Activated naive CD8-positive, alpha-beta T cell treated with anti-CD3 and anti-CD28 coated beads, Interleukin-2, amount 50 U/mL, for 16 hours (primary cell): ENCODE data around the gene RAB15.
"Not testable (repeated sequence)": the region's sequence is repeated elsewhere in the genome, so short reads cannot be mapped to it uniquely, and the experiment has no call there.

Source experiments
- DNase-seq: peaks from one replicate; pipeline ENCODE4 v3.0.0-alpha.2; 2020; ENCODE audit warnings: low read depth, low spot score

RAB15 gene

DNA sequence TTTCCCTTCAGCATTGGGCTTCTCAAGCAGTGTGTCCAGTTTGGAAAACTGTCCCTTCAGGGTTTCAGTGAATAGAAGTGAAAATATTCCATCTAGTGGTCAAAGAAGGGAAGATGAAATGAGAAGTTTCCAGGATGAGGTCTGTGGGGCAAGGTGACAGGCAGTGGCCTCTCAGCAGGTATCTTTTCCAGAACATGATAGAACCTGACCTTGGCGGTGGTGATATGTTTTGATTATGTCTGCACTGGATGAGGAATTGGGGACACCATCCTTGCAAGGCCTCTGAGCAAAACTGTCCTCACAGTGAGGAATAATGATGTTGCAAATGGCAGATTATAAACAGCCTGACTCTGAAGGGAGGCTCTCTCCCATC lies 34.3 kb downstream of the RAB15 start:
- DNase-seq, result no peak

GRCh38 chr14:64937171-64937820 lies 34.8 kb downstream of the RAB15 start:
- DNase-seq, result no peak

DNA sequence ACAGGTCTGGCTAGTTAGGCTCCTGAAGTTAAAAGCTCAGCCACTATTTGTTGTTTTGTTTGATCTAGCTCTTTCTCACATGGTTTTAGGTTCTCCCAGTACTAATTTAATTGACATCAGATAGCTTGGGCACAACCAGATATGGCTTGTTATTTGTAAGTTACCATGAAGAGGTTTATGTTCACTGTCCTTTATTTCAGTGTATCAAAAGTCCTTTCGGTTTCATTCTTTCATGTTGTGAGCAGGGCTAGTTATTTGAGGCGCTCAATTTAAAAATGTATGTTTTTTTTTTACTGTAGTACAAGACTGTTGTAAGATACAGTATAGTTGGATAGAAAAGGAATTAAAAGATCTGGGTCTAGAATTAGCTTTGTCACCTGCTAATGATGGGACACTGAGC lies 36.6 kb downstream of the RAB15 start:
- no peak for DNase-seq

- no peak for DNase-seq
Observed at GRCh38 chr14:64934338-64934929, 37.7 kb downstream of the RAB15 start.

DNA sequence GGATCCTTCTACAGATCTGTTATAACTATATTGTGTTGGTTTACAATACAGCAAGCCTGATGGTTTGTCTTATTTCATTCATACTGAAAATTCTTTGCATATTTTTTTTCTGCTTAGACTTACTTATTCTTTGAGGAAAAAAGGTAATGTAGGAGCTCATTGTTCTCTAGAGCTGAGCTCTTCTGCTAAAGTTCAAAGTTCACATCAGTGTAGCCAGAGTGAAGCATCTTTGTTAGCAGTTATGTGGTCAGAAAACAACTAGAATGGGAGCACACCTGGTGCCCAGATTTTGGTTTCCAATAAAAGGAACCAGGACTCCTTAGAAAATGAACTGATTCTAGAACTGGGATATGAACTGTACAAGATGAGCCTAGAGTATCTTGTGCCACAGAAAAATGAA lies 39.9 kb downstream of the RAB15 start:
- no peak for DNase-seq

DNA sequence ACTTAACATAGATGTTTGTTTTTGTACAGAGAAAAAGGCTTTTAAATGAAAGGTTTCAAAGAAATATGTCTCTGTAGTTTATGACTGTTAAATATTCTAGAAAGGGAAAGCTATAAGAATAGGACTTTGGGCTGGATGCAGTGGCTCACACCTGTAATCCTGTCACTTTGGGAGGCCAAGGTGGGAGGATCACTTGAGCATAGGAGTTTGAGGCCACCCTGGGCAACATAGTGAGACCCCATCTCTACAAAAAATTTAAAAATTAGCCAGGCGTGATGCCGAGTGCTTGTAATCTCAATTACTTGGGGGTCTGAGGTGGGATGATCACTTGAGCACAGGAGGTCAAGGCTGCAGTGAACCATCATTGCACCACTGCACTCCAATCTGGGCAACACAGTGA lies 41.0 kb downstream of the RAB15 start:
- DNase-seq, result no peak

- no peak for DNase-seq
Observed at GRCh38 chr14:64930085-64930843, 41.9 kb downstream of the RAB15 start.

DNA sequence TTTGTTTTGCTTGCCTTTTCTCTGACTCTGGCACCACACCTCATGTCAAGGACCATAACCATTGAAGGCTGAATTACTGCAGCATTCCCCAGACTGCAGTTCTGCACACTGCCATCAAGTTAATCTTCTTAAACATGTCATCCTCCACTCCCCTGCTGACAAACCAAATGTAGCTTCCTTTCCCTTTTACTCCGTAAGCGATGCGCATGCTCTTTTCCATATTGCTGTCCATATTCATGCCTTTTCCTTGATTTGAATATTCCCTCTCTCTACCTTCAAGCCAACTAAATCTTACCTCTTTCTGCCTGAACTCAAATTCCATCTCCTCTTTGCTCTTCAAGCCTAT lies 43.1 kb downstream of the RAB15 start:
- DNase-seq, result no peak

GRCh38 chr14:64928239-64929013 lies 43.7 kb downstream of the RAB15 start:
- no peak for DNase-seq

DNA sequence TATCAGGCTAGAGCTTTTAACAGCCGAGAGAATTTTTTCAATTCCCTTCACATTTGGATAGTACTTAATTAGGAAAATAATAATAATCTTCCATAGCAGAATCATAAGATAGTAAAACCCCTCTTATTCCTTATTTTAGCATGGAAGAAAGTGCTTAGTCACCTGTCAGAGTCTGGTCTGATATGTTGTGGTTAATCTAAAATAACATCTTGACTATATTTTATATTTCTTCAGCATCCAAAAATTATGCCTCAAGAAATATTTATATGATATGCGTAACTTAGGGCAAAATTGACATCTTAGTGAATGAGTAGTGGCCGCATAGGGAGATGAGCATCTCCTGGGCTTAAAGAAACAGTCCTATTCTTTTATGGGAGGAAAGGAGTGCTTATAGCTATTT lies 45.1 kb downstream of the RAB15 start:
- DNase-seq, result no peak

DNA sequence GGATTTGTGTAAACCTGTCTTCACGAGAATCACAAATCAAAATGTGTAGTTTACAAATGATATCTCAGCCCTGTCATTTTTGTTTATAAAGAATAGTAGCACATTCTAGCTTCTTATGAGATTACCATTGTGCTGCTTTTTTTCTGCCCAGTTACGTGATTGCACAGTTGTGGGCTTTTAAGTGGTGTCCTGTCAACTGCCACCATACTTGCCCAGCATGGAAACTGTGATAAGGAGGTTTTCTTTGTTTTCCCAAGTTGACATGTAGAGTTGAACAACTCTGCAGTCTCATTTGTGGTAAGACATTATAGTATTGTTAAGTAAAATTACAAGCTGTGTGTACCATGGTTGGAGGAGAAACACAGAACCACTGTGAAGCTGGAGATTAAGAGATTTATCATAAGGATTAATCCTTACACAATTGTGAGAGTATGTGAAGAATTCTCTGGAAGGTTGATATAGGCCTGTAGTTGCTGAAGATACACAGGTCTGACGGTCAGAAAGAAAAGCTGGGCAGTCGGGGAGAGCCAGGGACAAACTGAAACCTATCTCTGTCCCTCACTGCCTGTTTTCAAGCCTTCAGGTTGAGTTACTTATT lies 45.6 kb downstream of the RAB15 start:
- DNase-seq, result no peak

DNA sequence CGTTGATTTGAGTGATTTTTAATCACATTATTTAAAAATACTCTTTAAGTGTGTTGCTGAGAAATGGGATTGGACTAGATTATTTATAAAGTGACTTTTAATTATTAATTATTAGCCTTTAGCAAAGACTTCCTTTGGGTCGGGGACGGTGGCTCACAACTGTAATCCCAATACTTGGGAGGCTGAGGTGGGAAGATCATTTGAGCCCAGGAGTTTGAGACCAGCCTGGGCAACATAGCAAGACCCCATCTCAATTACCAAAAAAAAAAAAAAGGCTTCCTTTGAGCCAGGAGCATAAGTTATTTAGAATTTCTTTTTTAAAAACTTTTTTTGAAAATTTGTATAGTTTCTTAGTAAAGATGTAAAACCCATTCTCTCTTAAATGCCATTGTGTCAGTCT lies 49.1 kb downstream of the RAB15 start:
- DNase-seq, result no peak

DNA sequence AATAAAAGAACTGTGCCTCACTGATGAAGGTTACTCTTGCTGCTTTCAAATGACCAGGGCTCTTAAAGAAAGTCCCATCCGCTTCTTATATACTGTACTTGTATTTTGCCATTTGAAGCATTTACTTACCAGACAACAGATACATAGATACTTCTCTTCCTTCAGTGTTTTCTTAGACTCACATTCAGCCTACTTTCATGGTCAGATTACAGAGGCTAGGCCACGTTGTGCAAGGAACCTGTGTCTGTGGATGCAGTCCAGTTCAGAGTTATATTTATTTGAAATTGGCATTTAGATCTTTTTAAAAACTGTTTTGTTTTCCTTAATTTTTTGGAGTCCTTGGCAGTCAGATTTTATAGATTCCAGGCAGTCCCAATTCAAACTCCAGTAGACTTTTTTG lies 51.7 kb downstream of the RAB15 start:
- DNase-seq, result no peak

GRCh38 chr14:64919618-64920017 lies 52.5 kb downstream of the RAB15 start:
- DNase-seq, result no peak

- no peak for DNase-seq
Observed at GRCh38 chr14:64919215-64919614, 52.9 kb downstream of the RAB15 start.

GRCh38 chr14:64918216-64918615 lies 53.9 kb downstream of the RAB15 start:
- no peak for DNase-seq

GRCh38 chr14:64915797-64916196 lies 56.3 kb downstream of the RAB15 start:
- no peak for DNase-seq

DNA sequence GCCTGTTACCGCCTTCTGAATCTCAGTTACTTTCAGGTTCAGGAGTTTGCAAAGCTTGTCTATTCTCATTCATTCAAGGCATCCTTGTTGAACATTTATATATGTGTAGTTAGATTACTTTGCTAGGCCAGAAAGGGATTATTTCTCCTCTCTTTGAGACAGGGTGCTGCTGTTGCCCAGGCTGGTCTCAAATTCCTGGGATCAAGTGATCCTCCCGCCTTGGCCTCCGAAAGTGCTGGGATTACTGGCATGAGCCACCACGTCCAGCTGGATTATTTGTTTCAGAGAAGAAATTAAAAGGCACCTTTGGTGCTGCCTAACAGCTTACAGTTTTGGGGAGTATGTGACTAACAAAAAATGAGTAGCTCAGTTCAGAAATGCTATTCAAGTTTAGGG lies 57.1 kb downstream of the RAB15 start:
- DNase-seq, result no peak

DNA sequence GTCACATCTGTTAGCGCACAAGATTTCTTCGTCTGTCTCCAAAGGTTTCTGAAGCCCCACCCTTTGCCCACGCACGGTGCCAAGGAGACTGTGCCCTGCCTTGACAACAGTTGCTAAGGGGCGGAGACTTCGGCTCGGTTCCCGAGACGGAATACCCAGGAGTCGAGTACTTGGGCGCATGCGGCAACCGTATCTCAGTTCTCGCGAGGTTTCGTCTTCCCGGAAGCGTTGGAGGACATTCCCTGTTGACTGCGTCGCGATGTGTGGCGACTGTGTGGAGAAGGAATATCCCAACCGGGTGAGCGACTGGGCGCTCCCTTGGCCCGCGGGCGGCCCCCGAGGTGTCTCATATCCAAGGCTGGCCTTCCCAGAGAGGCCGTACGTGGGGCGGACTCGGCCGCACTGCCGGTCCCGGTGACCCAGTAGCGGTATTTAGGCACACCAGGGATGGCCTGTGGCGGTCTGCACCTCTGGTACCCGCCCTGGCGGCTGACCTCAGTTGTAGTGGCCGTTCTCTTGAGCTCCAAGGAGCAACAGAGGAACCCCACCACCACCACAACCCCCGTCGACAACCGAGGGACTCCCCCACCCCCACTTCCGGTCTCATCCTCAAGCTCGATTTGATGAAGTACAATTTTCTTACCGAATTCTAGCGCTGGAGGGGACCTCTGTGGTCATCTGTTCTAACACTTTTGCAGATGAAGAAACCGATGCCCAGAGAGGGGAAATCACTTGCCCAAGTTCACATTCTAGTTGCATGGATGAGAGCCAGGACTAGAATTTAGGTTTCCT lies 57.7 kb downstream of the RAB15 start, which contains the start of gene CHURC1:
Gene CHURC1 (plus strand): TSS at position 219 of the 792 bp plus-strand sequence. CDS start 41 bp downstream, at position 260.
- peak; percentile 94 for DNase-seq

DNA sequence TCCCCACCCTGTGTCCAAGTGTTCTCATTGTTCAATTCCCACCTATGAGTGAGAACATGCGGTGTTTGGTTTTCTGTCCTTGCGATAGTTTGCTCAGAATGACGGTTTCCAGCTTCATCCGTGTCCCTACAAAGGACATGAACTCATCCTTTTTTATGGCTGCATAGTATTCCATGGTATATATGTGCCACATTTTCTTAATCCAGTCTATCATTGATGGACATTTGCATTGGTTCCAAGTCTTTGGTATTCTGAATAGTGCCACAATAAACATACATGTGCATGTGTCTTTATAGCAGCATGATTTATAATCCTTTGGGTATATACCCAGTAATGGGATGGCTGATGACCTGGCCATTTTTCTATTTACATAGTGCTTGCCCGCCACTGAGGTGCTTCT lies 58.7 kb downstream of the RAB15 start:
- DNase-seq, result not testable (repeated sequence)

DNA sequence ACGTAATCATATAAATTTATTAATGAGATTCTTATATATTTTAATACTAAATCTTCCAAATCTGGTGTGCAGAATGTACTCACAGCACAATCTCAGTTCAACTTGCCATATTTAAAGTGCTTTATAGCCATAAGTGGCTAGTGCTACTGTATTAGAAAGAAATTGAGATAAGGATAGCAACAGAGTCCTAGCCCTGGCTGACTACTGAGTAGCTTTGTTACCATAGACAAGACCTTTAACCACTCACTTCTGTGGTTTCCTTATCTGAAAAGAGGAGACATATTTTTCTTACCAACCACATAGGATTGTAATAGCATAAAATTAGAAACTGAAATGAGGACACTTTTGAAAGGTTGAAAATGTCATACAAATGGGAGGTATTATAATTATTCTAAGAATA lies 59.9 kb downstream of the RAB15 start:
- DNase-seq, result no peak
